H9 (cell line): ENCODE data around the gene STK32C. TPM values are rescaled to one million over a fixed set of nuclear protein-coding genes. Genes with fewer than 3 reads are reported as not detected.

Source experiments
- DNase-seq: peaks from one replicate; pipeline ENCODE4 v3.0.0-alpha.2; 2017
- H2AFZ ChIP-seq: one replicate; pipeline ENCODE4 v1.6.1; 2013; ENCODE audit warnings: mild to moderate bottlenecking, low read length, control low read depth, moderate library complexity
- H2AK5ac ChIP-seq: 2 replicates; pipeline ENCODE4 v1.6.1; 2013; ENCODE audit warnings: low read length, control low read depth, mixed read lengths; ENCODE audit not compliant: insufficient read length
- H2BK120ac ChIP-seq: one replicate; pipeline ENCODE4 v1.6.1; 2013; ENCODE audit warnings: low read depth, mild to moderate bottlenecking, low read length, control low read depth, inconsistent platforms; ENCODE audit not compliant: poor library complexity, severe bottlenecking
- H2BK12ac ChIP-seq: 2 replicates; pipeline ENCODE4 v1.6.1; 2013; ENCODE audit warnings: low read length, control low read depth, mixed read lengths, low read depth; ENCODE audit not compliant: insufficient read length
- H2BK15ac ChIP-seq: 2 replicates; pipeline ENCODE4 v1.6.1; 2013; ENCODE audit warnings: low read depth, low read length, control low read depth
- H2BK20ac ChIP-seq: one replicate; pipeline ENCODE4 v1.6.1; 2013; ENCODE audit warnings: low read depth, mild to moderate bottlenecking, low read length, control low read depth, inconsistent platforms; ENCODE audit not compliant: poor library complexity, severe bottlenecking
- H2BK5ac ChIP-seq: 2 replicates; pipeline ENCODE4 v1.6.1; 2013; ENCODE audit warnings: low read length, control low read depth, mixed read lengths; ENCODE audit not compliant: insufficient read length
- H3K14ac ChIP-seq: 2 replicates; pipeline ENCODE4 v1.6.1; 2013; ENCODE audit warnings: low read length, control low read depth; ENCODE audit not compliant: insufficient read depth
- H3K18ac ChIP-seq: 2 replicates; pipeline ENCODE4 v1.6.1; 2013; ENCODE audit warnings: low read depth, mild to moderate bottlenecking, mixed read lengths, low read length, control low read depth; ENCODE audit not compliant: insufficient read length
- H3K23ac ChIP-seq: 2 replicates; pipeline ENCODE4 v1.6.1; 2013; ENCODE audit warnings: low read length, control low read depth, mixed read lengths, low read depth; ENCODE audit not compliant: insufficient read length
- H3K23me2 ChIP-seq: 2 replicates; pipeline ENCODE4 v1.6.1; 2013; ENCODE audit warnings: low read depth, mild to moderate bottlenecking, mixed read lengths, low read length, control low read depth; ENCODE audit not compliant: insufficient read length, poor library complexity, severe bottlenecking
- H3K27ac ChIP-seq: 2 replicates; pipeline ENCODE4 v1.5.1; 2013; ENCODE audit warnings: low read length, control low read depth, mixed read lengths, low read depth; ENCODE audit not compliant: insufficient read length
- H3K27me3 ChIP-seq: 2 replicates; pipeline ENCODE4 v1.6.1; 2013; ENCODE audit warnings: low read length, control low read depth, inconsistent platforms; ENCODE audit not compliant: insufficient read depth
- H3K4ac ChIP-seq: 2 replicates; pipeline ENCODE4 v1.6.1; 2013; ENCODE audit warnings: low read depth, mild to moderate bottlenecking, control low read depth, inconsistent platforms, low read length, moderate library complexity
- H3K4me1 ChIP-seq: 2 replicates; pipeline ENCODE4 v1.6.1; 2013; ENCODE audit warnings: low read length, control low read depth, inconsistent platforms; ENCODE audit not compliant: insufficient read depth
- H3K4me2 ChIP-seq: 2 replicates; pipeline ENCODE4 v1.6.1; 2013; ENCODE audit warnings: low read length, control low read depth, mixed read lengths; ENCODE audit not compliant: insufficient read length, insufficient read depth
- H3K56ac ChIP-seq: 2 replicates; pipeline ENCODE4 v1.6.1; 2013; ENCODE audit warnings: low read depth, mild to moderate bottlenecking, mixed read lengths, low read length, control low read depth; ENCODE audit not compliant: insufficient read length
- H3K79me1 ChIP-seq: 2 replicates; pipeline ENCODE4 v1.6.1; 2013; ENCODE audit warnings: low read depth, mild to moderate bottlenecking, moderate library complexity, low read length, control low read depth, inconsistent platforms; ENCODE audit not compliant: insufficient read depth, poor library complexity, severe bottlenecking
- H3K79me2 ChIP-seq: 2 replicates; pipeline ENCODE4 v1.6.1; 2013; ENCODE audit warnings: low read length, control low read depth, inconsistent platforms; ENCODE audit not compliant: insufficient read depth
- H3K9ac ChIP-seq: 2 replicates; pipeline ENCODE4 v1.6.1; 2013; ENCODE audit warnings: low read length, control low read depth, mixed read lengths; ENCODE audit not compliant: insufficient read length; ENCODE audit errors: extremely low read depth
- H3K9me3 ChIP-seq: one replicate; pipeline ENCODE4 v1.6.1; 2013; ENCODE audit warnings: low read depth, low read length, inconsistent platforms; ENCODE audit not compliant: control insufficient read depth
- H3T11ph ChIP-seq: one replicate; pipeline ENCODE4 v1.6.1; 2013; ENCODE audit warnings: mild to moderate bottlenecking, low read length, control low read depth, inconsistent platforms
- H4K20me1 ChIP-seq: one replicate; pipeline ENCODE4 v1.6.1; 2013; ENCODE audit not compliant: control insufficient read depth, insufficient read length, insufficient read depth
- H4K5ac ChIP-seq: 2 replicates; pipeline ENCODE4 v1.6.1; 2013; ENCODE audit warnings: low read depth, mild to moderate bottlenecking, mixed read lengths, low read length, control low read depth; ENCODE audit not compliant: insufficient read length
- H4K8ac ChIP-seq: replicated peaks from 2 replicates; pipeline ENCODE4 v1.6.1; 2013; ENCODE audit warnings: low read length, control low read depth, mixed read lengths, low read depth; ENCODE audit not compliant: insufficient read length
- H4K91ac ChIP-seq: 2 replicates; pipeline ENCODE4 v1.6.1; 2013; ENCODE audit warnings: low read depth, mild to moderate bottlenecking, moderate library complexity, mixed read lengths, low read length, control low read depth; ENCODE audit not compliant: insufficient read length
- H3K27ac Mint-ChIP-seq, 3 experiments: 2 replicates in 2 of 3; 3 replicates in 1 of 3; pipeline ENCODE4 v1.8.0; 2020 to 2021; ENCODE audit warnings: mixed read lengths in 3 of 3, mild to moderate bottlenecking in 1 of 3, moderate library complexity in 1 of 3
- H3K27me3 Mint-ChIP-seq: 2 replicates; pipeline ENCODE4 v1.8.0; 2021; ENCODE audit warnings: low read depth, mild to moderate bottlenecking, moderate library complexity, mixed read lengths
- H3K36me3 Mint-ChIP-seq, 3 experiments: 2 replicates in 2 of 3; 3 replicates in 1 of 3; pipeline ENCODE4 v1.8.0; 2020 to 2021; ENCODE audit warnings: low read depth in 3 of 3, mixed read lengths in 3 of 3; ENCODE audit not compliant: insufficient read depth in 1 of 3
- H3K4me1 Mint-ChIP-seq, 2 experiments: 2 replicates each; pipeline ENCODE4 v1.8.0; 2020; ENCODE audit warnings: mixed read lengths in 2 of 2
- H3K4me3 Mint-ChIP-seq, 2 experiments: 2 replicates in 1 of 2; 3 replicates in 1 of 2; pipeline ENCODE4 v1.8.0; 2020 to 2021; ENCODE audit warnings: mild to moderate bottlenecking in 2 of 2, mixed read lengths in 2 of 2, moderate library complexity in 1 of 2
- H3K9me3 Mint-ChIP-seq, 2 experiments: 2 replicates in 1 of 2; 3 replicates in 1 of 2; pipeline ENCODE4 v1.8.0; 2020; ENCODE audit warnings: mild to moderate bottlenecking in 2 of 2, mixed read lengths in 2 of 2, moderate library complexity in 1 of 2
- CTCF ChIP-seq: fragments of 200-600 bp; sonication (generic); conservative IDR thresholded peaks from 3 replicates; pipeline ENCODE4 v1.8.0; 2021; ENCODE audit warnings: antibody characterized with exemption, mild to moderate bottlenecking
- WGBS: extraction: QIAGEN DNeasy Blood & Tissue Kit; methylation state at CpG from one replicate; pipeline ENCODE4 v1.1.7; 2013; ENCODE audit warnings: missing lambda C conversion rate, low lambda C conversion rate, mixed read lengths; ENCODE audit not compliant: insufficient read length; ENCODE audit errors: extremely low coverage; 5-methylcytosine and 5-hydroxymethylcytosine counted together
- total RNA-seq: library from RNA; stranded (reverse); gene quantifications from 2 replicates; pipeline ENCODE4 v1.2.1, GENCODE V29; 2021

Gene STK32C
- total RNA-seq, 1 experiment from 2014 or later, result 11.3 TPM

- H3K27me3 Mint-ChIP-seq, result no peaks in the 10 kb centered on the region
- no peak overlapping the region for H3K4me2 ChIP-seq
- no peak overlapping the region for H3T11ph ChIP-seq
- H3K27me3 ChIP-seq, result no peaks in the 10 kb centered on the region
- no peak overlapping the region for H3K4me3 Mint-ChIP-seq
- H3K18ac ChIP-seq, result no peak overlapping the region
- H3K36me3 Mint-ChIP-seq, result peaks cover 4 to 6% (median 5%) of the 10 kb centered on the region in 3 experiments; a peak in 4 of 7 replicates
- H3K56ac ChIP-seq, result no peak overlapping the region
- H2AK5ac ChIP-seq, result no peak overlapping the region
- H3K4ac ChIP-seq, result no peak overlapping the region
- H3K23ac ChIP-seq, result no peak overlapping the region
- H3K27ac Mint-ChIP-seq, result no peak overlapping the region
- H2BK15ac ChIP-seq, result no peak overlapping the region
- H2BK120ac ChIP-seq, result no peak overlapping the region
- H2BK20ac ChIP-seq, result no peak overlapping the region
- H3K9me3 ChIP-seq, result no peaks in the 10 kb centered on the region
- no peak overlapping the region for H4K91ac ChIP-seq
- H3K9me3 Mint-ChIP-seq, result no peaks in the 10 kb centered on the region
- whole genome bisulfite sequencing, result no CpG with 5 or more reads among the region's 8 CpGs
- no peaks in the 10 kb centered on the region for H3K79me1 ChIP-seq
- H2BK12ac ChIP-seq, result no peak overlapping the region
- no peak overlapping the region for H2AFZ ChIP-seq
- no peak overlapping the region for H4K8ac ChIP-seq
- H3K4me1 Mint-ChIP-seq, result peaks cover 6 to 8% of the 10 kb centered on the region in 2 experiments
- no peaks in the 10 kb centered on the region for H4K20me1 ChIP-seq
- H2BK5ac ChIP-seq, result no peak overlapping the region
- H3K79me2 ChIP-seq, result no peaks in the 10 kb centered on the region
- H3K4me1 ChIP-seq, result no peaks in the 10 kb centered on the region
- no peak for TF ChIP-seq CTCF
- H3K9ac ChIP-seq, result no peak overlapping the region
- DNase-seq, result no peak
- H3K27ac ChIP-seq, result no peak overlapping the region
- no peak overlapping the region for H3K14ac ChIP-seq
- no peak overlapping the region for H4K5ac ChIP-seq
- no peaks in the 10 kb centered on the region for H3K23me2 ChIP-seq
These were observed 81.9 kb downstream of the STK32C start for GRCh38 chr10:132225849-132226205.
